BE2C (cell line): ENCODE data around the gene INHBB.
A peak's percentile ranks its signal among the peaks of the same experiment; 100 is the strongest.

Experiments
- DNase-seq: peaks from one replicate; pipeline ENCODE4 v3.0.0-alpha.2; 2020
- H3K27me3 ChIP-seq: fragments of 250-450 bp; sonication (Bioruptor Pico); 2 replicates; pipeline ENCODE4 v1.5.1; 2020; ENCODE audit warnings: mild to moderate bottlenecking
- H3K36me3 ChIP-seq: fragments of 250-450 bp; sonication (Bioruptor Pico); 2 replicates; pipeline ENCODE4 v1.5.1; 2020; ENCODE audit warnings: mild to moderate bottlenecking
- H3K4me1 ChIP-seq: fragments of 250-450 bp; sonication (Bioruptor Pico); 2 replicates; pipeline ENCODE4 v1.5.1; 2020
- H3K4me3 ChIP-seq: 2 replicates; pipeline ENCODE4 v1.5.1; 2011; ENCODE audit warnings: low read depth, low read length
- H3K9me3 ChIP-seq: fragments of 250-450 bp; sonication (Bioruptor Pico); 2 replicates; pipeline ENCODE4 v1.5.1; 2020
- TF ChIP-seq, protein P1 (sequence below): IDR thresholded peaks from 2 replicates; pipeline ENCODE4 v1.5.1; 2012; ENCODE audit warnings: mild to moderate bottlenecking, low read depth, low read length

Gene INHBB

GRCh38 chr2:120342446-120342845 is 3.5 kb upstream of the INHBB start:
- H3K27me3 ChIP-seq, result peaks cover 48% of the 10 kb centered on the region
- no peaks in the 10 kb centered on the region for H3K9me3 ChIP-seq
- H3K4me1 ChIP-seq, result no peaks in the 10 kb centered on the region
- H3K36me3 ChIP-seq, result no peaks in the 10 kb centered on the region
- TF ChIP-seq, protein P1, sequence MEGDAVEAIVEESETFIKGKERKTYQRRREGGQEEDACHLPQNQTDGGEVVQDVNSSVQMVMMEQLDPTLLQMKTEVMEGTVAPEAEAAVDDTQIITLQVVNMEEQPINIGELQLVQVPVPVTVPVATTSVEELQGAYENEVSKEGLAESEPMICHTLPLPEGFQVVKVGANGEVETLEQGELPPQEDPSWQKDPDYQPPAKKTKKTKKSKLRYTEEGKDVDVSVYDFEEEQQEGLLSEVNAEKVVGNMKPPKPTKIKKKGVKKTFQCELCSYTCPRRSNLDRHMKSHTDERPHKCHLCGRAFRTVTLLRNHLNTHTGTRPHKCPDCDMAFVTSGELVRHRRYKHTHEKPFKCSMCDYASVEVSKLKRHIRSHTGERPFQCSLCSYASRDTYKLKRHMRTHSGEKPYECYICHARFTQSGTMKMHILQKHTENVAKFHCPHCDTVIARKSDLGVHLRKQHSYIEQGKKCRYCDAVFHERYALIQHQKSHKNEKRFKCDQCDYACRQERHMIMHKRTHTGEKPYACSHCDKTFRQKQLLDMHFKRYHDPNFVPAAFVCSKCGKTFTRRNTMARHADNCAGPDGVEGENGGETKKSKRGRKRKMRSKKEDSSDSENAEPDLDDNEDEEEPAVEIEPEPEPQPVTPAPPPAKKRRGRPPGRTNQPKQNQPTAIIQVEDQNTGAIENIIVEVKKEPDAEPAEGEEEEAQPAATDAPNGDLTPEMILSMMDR, result no peak
- H3K4me3 ChIP-seq, result no peak overlapping the region
- DNase-seq, result no peak

GRCh38 chr2:120343100-120343432 is 2.9 kb upstream of the INHBB start:
- Histone ChIP-seq H3K36me3 (no peaks in the 10 kb centered on the region), H3K9me3 (no peaks in the 10 kb centered on the region), H3K4me1 (no peaks in the 10 kb centered on the region), H3K27me3 (peaks cover 51% of the 10 kb centered on the region), H3K4me3 (no peak overlapping the region)
- DNase-seq, result no peak
- TF ChIP-seq, protein P1, result no peak

- H3K4me3 ChIP-seq, result no peak overlapping the region
Observed at GRCh38 chr2:120343433-120344105, 2.4 kb upstream of the INHBB start.

GRCh38 chr2:120344214-120344975 is 1.5 kb upstream of the INHBB start:
- H3K4me3 ChIP-seq, result no peak overlapping the region
- H3K27me3 ChIP-seq, result peaks cover 51% of the 10 kb centered on the region
- TF ChIP-seq, protein P1, result no peak
- no peaks in the 10 kb centered on the region for H3K4me1 ChIP-seq
- no peaks in the 10 kb centered on the region for H3K9me3 ChIP-seq
- peak; percentile 23 for DNase-seq
- no peaks in the 10 kb centered on the region for H3K36me3 ChIP-seq

More at GRCh38 chr2:120343433-120344105, 2.4 kb upstream of the INHBB start:
- H3K4me1 ChIP-seq, result no peaks in the 10 kb centered on the region
- H3K36me3 ChIP-seq, result no peaks in the 10 kb centered on the region
- no peaks in the 10 kb centered on the region for H3K9me3 ChIP-seq
- DNase-seq, result peak; percentile 73
- TF ChIP-seq, protein P1, result peak; percentile 55
- peaks cover 51% of the 10 kb centered on the region for H3K27me3 ChIP-seq

GRCh38 chr2:120344976-120345581 is 857 bp upstream of the INHBB start:
- Histone ChIP-seq H3K27me3 (peaks cover 51% of the 10 kb centered on the region), H3K4me3 (no peak overlapping the region), H3K9me3 (no peaks in the 10 kb centered on the region), H3K4me1 (no peaks in the 10 kb centered on the region), H3K36me3 (no peaks in the 10 kb centered on the region)
- TF ChIP-seq, protein P1, result no peak
- no peak for DNase-seq

GRCh38 chr2:120345608-120346007 is 328 bp upstream of the INHBB start:
- TF ChIP-seq, protein P1, result no peak
- Histone ChIP-seq H3K36me3 (no peaks in the 10 kb centered on the region), H3K9me3 (no peaks in the 10 kb centered on the region), H3K27me3 (peaks cover 51% of the 10 kb centered on the region), H3K4me3 (no peak overlapping the region), H3K4me1 (no peaks in the 10 kb centered on the region)
- DNase-seq, result no peak
